Hematopoietic multipotent progenitor cell (in vitro differentiated cells): ENCODE measurements around the gene TTC29. TPM values are rescaled to one million over a fixed set of nuclear protein-coding genes. Genes with fewer than 3 reads are reported as not detected.
"Not testable (repeated sequence)": the region's sequence is repeated elsewhere in the genome, so short reads cannot be mapped to it uniquely, and the experiment has no call there.

ENCODE experiments used
- DNase-seq, 3 donors: peaks; one replicate each; pipeline ENCODE4 v3.0.0-alpha.2; 2011 to 2015; ENCODE audit warnings: low read depth in 2 of 3, low spot score in 2 of 3
- total RNA-seq: library from RNA; depleted of rRNA; stranded (reverse); fragments of >200 nt; gene quantifications from one replicate; pipeline ENCODE4 v1.2.3, GENCODE V29; 2012

Gene TTC29
- total RNA-seq, 1 donor = under 0.01 TPM

GRCh38 chr4:146723519-146723918, 222.1 kb downstream of the TTC29 start:
- not testable (repeated sequence) for DNase-seq

GRCh38 chr4:146709956-146710355, 235.7 kb downstream of the TTC29 start:
- DNase-seq = no peak

DNA sequence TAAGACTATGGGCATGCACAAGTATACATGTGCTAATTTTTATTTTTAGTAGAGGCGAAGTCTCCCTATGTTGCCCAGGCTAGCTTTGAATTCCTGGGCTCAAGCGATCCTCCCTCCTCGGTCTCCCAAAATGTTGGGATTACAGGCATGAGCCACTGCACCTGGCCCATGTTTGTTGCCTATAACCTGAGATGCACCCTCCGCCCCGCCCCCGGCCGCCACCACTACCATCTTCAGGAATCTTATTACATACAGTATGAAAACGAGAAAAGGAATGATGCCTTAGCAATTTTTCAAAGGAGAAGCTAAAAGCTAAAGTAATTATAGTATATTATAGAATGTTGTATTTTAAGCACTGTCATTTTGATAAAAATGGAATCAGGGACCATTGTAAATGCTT, 245.8 kb downstream of the TTC29 start:
- DNase-seq = no peak

DNA sequence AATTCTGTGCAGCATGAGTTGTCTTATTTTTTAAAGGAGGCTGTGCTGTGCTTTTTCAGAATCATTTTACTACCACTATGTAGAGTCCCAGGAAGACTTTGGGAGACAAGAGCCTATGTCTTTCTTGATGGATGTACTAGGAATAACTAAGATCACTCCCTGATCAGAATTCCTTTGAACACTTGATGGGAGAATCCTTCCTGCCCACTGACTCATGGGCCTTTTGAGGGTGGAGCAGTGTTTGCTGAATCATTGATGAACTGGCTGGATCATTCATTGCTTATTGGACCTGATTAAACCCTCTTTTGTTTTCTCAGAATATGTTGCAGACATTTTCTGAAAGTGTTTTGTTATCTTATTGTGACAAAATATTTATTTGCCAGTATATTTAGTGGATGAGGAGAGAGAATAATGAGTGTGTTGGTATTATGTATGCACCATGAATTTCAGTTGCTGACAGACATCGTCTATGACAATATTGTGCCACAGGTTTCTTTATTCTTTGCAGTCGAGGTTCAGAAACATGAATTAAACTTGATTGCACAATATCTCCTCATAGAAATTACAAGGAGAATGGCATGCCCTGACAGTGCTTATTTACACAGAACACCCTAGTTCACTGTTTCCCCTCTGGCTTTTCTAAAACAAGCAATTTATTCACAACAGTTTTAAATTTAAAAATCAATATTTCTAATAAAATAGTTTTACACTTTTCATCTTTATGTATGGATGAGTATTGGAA, 270.7 kb downstream of the TTC29 start:
- no peak for DNase-seq

- not testable (repeated sequence) for DNase-seq
Observed at GRCh38 chr4:146663968-146664311, 281.7 kb downstream of the TTC29 start.

- no peak for DNase-seq
Observed at GRCh38 chr4:146661367-146661766, 284.3 kb downstream of the TTC29 start.
